HCT116 (cell line): ENCODE data around the gene MISP.

Experiments used
- CTCF ChIP-seq, 3 experiments: fragments of 200-600 bp in 1 of 3; sonication (generic) in 1 of 3; IDR thresholded peaks in 2 of 3; conservative IDR thresholded peaks in 1 of 3; 2 replicates each; pipeline ENCODE4 v1.5.1; 2012 to 2017; ENCODE audit warnings: low read depth in 2 of 3, low read length in 2 of 3, antibody characterized with exemption in 1 of 3, borderline replicate concordance in 1 of 3, control low read depth in 1 of 3, mild to moderate bottlenecking in 1 of 3, mixed read lengths in 1 of 3, mixed run types in 1 of 3, moderate library complexity in 1 of 3; ENCODE audit not compliant: insufficient read depth in 1 of 3
- EGR1 ChIP-seq: IDR thresholded peaks from 2 replicates; pipeline ENCODE4 v1.6.1; 2012; ENCODE audit warnings: low read depth
- ELF1 ChIP-seq: IDR thresholded peaks from 2 replicates; pipeline ENCODE4 v1.6.1; 2012; ENCODE audit warnings: low read depth, borderline replicate concordance
- EZH2 ChIP-seq: fragments of 200-600 bp; sonication (generic); IDR thresholded peaks from 2 replicates; pipeline ENCODE4 v1.6.1; 2017; ENCODE audit warnings: antibody characterized with exemption, mixed run types
- EZH2phosphoT487 ChIP-seq: fragments of 200-600 bp; IDR thresholded peaks from 2 replicates; pipeline ENCODE4 v1.6.1; 2018; ENCODE audit warnings: antibody characterized with exemption, borderline replicate concordance
- POLR2A ChIP-seq: IDR thresholded peaks from 2 replicates; pipeline ENCODE4 v1.7.0; 2011; ENCODE audit warnings: borderline replicate concordance; ENCODE audit not compliant: insufficient read depth, insufficient read length; ENCODE audit errors: extremely low read depth
- POLR2AphosphoS5 ChIP-seq: IDR thresholded peaks from 2 replicates; pipeline ENCODE4 v1.6.1; 2011; ENCODE audit warnings: mild to moderate bottlenecking, low read depth, low read length, moderate library complexity
- RAD21 ChIP-seq: IDR thresholded peaks from 2 replicates; pipeline ENCODE4 v1.6.1; 2012; ENCODE audit warnings: low read depth, mild to moderate bottlenecking
- SP1 ChIP-seq: IDR thresholded peaks from 2 replicates; pipeline ENCODE4 v1.6.1; 2012; ENCODE audit warnings: low read depth
- SRF ChIP-seq: IDR thresholded peaks from 2 replicates; pipeline ENCODE4 v1.6.1; 2012; ENCODE audit warnings: low read depth
- YY1 ChIP-seq: IDR thresholded peaks from 2 replicates; pipeline ENCODE4 v1.6.1; 2011; ENCODE audit warnings: low read length, low read depth, moderate library complexity, mild to moderate bottlenecking; ENCODE audit not compliant: insufficient replicate concordance; ENCODE audit errors: extremely low read depth

GRCh38 chr19:741506-742131, 9.3 kb upstream of the MISP start:
- TF ChIP-seq SRF = no peak
- no peak for TF ChIP-seq YY1
- TF ChIP-seq POLR2AphosphoS5 = no peak
- peak in 2 of 3 experiments; percentile 30 to 32; a peak in 2 of 6 replicates for TF ChIP-seq CTCF (IDR thresholded peaks at IDR 0.05 in 2 of 3, conservative IDR thresholded peaks at IDR 0.05 in 1 of 3; ENCODE audit: borderline replicate concordance in 1 of 3, insufficient read depth in 1 of 3, low read depth in 2 of 3, low read length in 2 of 3)
- TF ChIP-seq POLR2A = no peak
- no peak for TF ChIP-seq EZH2phosphoT487
- TF ChIP-seq SP1 = no peak
- TF ChIP-seq EGR1 = no peak
- TF ChIP-seq EZH2 = no peak
- no peak for TF ChIP-seq ELF1
- no peak for TF ChIP-seq RAD21
